GM19455 (cell line): ENCODE results near the gene NXPE4.
"Not testable (repeated sequence)": the region's sequence is repeated elsewhere in the genome, so short reads cannot be mapped to it uniquely, and the experiment has no call there.

Experiments
- ATAC-seq: cut with Tn5 transposase; IDR thresholded peaks from one replicate; pipeline ENCODE4 v1.9.1; 2021; ENCODE audit not compliant: unreplicated experiment

NXPE4 gene

DNA sequence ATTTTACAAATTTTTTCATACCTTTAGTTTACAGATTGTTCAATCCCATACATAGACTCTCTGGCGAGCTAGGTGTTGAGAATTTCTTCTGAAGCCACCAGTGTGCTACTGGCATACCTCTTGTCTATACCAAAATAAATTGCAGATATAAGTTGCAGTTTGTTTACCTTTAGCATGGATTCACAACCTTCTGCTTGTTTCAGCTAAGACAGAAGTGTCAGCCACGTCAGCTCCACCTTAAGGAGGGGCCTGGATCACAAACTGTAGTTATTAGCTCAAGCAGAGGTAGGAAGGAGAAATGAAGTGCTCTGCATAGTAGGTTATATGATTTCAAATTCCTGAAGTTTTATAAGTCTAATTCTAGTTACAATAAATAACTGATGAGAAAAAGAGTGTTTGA, at the start of gene NXPE4:
NXPE4 (minus strand) TSS at position 216 of the 400 bp plus-strand sequence. CDS start 1,027 bp downstream, outside the sequence.
- ATAC-seq = no peak

DNA sequence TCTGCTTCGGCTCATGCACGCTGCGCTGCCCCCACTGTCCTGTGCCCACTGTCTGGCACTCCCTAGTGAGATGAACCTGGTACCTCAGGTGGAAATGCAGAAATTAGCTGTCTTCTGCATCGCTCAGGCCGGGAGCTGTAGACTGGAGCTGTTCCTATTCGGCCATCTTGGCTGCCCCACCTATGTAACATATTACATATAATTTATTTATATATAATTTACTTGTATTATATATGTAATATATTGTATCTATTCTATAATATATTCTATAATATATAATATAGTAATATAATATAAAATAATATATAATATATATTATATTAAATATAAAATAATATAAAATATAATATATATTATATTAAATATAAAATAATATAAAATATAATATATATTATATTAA, 43.9 kb upstream of the NXPE4 start:
- not testable (repeated sequence) for ATAC-seq

DNA sequence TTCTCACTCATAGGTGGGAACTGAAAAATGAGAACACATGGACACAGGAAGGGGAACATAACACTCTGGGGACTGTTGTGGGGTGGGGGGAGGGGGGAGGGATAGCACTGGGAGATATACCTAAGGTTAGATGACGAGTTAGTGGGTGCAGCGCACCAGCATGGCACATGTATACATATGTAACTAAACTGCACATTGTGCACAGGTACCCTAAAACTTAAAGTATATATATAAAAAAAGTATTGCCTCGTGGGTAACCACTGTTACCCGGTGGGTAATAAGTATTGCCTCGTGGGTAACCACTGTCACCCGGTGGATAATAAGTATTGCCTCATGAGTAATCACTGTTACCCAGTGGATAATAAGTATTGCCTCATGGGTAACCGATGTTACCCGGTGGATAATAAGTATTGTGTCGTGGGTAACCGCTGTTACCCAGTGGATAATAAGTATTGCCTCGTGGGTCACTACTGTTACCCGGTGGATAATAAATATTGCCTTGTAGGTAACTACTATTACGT, 35.9 kb upstream of the NXPE4 start:
- ATAC-seq = not testable (repeated sequence)

DNA sequence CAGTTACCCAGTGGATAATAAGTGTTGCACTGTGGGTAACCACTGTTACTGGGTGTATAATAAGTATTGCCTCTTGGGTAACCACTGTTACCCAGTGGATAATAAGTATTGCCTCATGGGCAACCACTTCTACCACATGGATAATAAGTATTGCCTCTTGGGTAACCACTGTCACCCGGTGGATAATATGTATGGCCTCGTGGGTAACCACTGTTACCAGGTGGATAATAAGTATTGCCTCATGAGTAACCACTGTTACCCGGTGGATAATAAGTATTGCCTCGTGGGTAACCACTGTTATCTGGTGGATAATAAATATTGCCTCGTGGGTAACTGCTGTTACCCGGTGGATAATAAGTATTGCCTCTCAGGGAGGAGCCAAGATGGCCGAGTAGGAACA, 29.7 kb upstream of the NXPE4 start:
- no peak for ATAC-seq

DNA sequence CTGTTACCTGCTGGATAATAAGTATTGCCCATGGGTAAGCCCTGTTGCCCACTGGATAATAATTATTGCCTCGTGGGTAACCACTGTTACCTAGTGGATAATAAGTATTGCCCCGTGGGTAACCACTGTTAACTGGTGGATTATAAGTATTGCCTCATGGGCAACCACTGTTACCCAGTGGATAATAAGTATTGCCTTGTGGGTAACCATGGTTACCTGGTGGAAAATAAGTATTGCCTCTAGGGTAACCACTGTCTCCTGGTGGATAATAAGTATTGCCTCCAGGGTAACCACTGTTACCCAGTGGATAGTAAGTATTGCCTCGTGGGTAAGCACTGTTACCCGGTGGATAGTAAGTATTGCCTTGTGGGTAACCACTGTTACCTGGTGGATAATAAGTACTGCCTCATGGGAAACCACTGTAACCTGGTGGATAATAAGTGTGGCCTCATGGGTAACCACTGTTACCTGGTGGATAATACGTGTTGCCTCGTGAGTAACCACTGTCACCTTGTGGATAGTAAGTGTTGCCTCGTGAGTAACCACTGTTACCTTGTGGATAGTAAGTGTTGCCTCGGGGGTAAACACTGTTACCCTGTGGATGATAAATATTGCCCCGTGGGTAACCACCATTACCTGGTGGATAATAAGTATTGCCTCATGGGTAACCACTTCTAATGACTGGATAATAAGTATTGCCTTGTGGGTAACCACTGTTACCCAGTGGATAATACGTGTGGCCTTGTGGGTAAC, 29.0 kb upstream of the NXPE4 start:
- no peak for ATAC-seq

DNA sequence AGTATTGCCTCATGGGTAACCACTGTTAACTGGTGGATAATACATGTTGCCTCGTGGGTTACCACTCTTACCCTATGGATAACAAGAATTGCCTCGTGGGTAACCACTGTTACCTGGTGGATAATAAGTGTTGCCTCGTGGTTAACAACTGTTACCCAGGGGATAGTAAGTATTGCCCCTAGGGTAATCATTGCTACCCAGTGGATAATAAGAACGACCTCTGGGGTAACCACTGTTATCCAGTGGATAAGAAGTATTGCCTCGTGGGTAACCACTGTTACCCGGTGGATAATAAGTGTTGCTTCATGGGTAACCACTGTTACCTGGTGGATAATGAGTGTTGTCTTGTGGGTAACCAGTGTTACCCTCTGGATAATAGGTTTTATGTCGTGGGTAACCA, 28.1 kb upstream of the NXPE4 start:
- ATAC-seq = no peak

DNA sequence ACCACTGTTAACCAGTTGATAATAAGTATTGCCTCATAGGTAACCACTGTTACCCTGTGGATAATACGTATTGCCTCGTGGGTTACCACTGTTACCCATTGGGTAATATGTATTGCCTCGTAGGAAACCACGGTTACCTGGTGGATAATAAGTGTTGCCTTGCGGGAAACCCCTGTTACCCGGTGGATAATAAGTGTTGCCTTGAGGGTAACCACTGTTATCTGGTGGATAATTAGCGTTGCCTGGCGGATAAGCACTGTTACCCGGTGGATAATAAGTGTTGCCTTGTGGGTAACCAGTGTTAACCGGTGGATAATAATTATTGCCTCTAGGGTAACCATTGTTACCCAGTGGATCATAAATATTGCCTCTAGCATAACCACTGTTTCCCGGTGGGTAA, 27.3 kb upstream of the NXPE4 start:
- no peak for ATAC-seq

DNA sequence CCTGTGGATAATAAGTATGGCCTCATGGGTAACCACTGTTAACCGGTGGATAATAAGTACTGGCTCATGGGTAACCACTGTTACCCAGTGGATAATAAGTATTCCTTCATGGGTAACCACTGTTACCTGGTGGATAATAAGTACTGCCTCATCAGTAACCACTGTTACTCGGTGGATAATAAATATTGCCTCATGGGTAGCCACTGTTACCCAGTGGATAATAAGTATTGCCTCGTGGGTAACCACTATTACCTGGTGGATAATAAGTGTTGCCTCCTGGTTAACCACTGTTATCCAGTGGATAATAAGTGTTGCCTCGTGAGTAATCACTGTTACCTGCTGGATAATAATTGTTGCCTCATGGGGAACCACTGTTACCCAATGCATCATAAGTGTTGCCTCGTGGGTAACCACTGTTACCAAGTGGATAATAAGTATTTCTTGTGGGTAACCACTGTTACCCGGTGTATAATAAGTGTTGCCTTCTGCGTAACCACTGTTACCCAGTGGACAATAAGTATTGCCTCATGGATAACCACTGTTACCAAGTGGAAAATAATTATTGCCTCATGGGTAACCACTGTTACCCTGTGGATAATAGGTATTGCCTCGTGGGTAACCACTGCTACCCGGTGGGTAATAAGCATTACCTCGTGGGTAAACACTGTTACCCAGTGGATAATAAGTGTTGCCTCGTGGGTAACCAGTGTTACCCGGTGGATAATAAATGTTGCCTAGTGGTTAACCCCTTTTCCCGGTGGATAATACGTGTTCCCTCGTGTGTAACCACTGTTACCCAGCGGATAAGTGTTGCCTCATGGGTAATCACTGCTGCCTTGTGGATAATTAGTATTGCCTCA, 26.6 kb upstream of the NXPE4 start:
- ATAC-seq = no peak

DNA sequence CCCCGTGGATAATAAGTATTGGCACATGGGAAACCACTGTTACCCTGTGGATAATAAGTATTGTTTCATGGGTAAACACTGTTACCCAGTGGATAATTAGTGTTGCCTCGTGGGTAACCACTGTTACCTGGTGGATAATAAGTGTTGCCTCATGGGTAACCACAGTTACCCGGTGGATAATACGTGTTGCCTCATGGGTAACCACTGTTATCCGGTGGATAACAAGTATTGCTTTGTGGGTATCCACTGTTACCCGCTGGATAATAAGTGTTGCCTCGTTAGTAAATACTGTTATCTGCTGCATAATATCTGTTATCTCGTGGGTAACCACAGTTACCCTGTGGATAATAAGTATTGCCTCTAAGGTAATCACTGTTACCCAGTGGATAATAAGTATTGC, 25.5 kb upstream of the NXPE4 start:
- ATAC-seq = no peak

DNA sequence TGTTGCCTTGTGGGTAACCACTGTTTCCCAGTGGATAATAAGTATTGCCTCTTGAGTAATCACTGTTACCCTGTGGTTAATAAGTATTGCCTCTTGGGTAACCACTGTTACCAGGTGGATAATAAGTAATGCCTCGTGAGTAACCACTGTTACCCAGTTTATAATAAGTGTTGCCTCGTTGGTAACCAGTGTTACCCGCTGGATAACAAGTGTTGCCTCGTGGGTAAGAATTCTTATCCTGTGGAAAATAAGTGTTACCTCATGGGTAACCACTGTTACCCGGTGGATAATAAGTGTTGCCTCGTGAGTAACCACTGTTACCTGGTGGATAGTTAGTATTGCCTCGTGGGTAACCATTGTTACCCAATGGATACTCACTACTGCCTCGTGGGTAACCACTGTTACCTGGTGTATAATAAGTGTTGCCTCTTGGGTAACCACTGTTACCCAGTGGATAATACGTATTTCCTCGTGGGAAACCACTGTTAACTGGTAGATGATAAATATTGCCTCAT, 24.1 kb upstream of the NXPE4 start:
- ATAC-seq = no peak

DNA sequence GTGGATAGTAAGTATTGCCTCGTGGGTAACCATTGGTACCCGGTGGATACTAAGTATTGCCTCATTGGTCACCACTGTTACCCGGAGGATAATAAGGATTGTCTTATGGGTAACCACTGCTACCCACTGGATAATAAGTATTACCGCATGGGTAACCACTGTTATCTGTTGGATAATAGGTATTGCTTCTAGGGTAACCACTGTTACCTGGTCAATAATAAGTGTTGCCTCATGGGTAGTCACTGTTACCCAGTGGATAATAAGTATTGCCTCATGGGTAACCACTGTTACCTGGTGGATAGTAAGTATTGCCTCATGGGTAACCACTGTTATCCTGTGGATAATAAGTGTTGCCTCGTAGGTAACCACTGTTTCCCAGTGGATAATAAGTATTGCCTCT, 22.6 kb upstream of the NXPE4 start:
- no peak for ATAC-seq

DNA sequence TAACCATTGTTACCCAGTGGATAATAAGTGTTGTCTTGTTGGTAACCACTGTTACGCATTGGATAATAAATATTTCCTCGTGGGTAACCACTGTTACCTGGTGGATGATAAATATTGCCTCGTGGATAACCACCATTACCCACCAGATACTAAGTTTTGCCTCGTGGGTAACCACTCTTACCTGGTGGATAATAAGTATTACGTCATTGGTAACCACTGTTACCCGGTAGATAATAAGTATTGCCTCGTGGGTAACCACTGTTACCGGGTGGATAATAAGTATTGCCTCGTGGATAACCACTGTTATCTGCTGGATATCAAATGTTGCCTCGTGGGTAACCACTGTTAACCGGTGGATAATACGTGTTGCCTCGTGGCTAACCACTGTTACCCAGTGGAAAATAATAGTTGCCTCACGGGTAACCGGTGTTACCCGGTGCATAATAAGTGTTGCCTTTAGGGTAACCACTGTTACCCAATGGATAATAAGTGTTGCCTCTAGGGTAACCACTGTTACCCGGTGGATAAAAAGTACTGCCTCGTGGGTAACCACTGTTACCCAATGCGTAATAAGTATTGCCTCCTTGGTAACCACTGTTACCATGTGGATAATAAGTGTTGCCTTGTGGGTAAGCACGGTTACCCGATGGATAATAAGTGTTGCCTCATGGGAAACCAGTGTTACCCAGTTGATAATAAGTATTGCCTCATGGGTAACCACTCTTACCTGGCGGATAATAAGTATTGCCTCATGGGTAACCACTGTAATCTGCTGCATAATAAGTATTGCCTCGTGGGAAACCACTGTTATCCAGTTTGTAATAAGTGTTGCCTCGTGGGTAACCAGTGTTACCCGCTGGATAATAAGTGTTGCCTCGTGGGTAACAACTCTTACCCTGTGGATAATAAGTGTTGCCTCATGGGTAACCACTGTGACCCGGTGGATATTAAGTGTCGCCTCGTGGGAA, 21.9 kb upstream of the NXPE4 start:
- no peak for ATAC-seq

DNA sequence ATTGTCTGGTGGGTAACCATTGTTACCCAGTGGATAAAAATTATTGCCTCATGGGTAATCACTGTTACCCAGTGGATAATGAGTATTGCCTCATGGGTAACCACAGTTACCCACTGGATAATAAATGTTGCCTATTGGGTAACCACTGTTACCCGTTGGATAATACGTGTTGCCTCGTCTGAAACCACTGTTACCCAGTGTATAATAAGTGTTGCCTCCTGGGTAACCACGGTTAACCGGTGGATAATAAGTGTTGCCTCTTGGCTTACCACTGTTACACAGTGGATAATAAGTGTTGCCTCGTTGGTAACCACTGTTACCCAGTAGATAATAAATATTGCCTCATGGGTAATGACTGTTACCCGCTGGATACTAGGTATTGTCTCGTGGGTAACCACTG, 20.9 kb upstream of the NXPE4 start:
- no peak for ATAC-seq

DNA sequence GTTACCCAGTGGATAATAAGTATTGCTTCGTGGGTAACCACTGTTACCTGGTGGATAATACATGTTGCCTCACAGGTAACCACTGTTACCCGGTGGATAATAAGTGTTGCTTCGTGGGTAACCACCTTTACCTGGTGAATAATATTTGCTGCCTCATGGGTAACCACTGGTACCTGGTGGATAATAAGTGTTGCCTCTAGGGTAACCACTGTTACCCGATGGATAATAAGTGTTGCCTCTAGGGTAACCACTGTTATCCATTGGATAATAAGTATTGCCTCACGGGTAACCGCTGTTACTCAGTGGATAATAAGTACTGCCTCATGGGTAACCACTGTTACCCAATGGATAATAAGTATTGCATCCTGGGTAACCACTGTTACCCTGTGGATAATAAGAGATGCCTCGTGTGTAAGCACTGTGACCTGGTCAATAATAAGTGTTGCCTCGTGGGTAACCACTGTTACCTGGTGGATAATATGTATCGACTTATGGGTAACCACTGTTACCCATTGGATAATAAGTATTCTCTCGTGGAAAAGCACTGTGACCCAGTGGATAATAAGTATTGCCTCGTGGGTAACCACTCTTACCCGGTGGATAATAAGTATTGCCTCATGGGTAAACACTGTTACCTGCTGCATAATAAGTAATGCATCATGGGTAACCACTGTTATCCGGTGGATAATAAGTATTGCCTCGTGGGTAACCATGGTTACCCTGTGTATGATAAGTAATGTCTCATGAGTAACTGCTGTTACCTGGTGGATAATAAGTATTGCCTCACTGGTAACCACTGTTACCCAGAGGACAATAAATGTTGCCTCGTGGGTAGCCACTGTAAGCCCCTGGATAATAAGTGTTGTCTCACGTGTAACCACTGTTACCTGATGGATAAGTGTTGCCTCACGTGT, 20.1 kb upstream of the NXPE4 start:
- ATAC-seq = no peak

DNA sequence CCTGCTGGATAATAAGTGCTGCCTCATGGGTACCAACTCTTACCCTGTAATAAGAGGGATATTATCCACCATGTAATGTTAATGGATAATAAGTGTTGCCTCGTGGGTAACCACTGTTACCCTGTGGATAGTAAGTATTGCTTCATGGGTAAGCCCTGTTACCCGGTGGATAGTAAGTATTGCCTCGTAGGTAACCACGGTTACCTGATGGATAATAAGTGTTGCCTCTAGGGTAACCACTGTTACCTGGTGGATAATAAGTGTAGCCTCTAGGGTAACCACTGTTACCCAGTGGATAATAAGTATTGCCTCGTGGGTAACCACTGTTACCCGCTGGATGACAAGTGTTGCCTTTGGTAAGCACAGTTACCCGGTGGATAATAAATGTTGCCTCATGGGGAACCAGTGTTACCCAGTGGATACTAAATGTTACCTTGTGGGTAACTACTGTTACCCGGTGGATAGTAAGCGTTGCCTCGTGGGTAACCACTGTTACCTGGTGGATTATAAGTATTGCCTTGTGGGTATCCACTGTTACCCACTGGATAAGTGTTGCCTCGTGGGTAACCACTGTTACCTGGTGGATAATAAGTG, 18.6 kb upstream of the NXPE4 start:
- ATAC-seq = no peak

DNA sequence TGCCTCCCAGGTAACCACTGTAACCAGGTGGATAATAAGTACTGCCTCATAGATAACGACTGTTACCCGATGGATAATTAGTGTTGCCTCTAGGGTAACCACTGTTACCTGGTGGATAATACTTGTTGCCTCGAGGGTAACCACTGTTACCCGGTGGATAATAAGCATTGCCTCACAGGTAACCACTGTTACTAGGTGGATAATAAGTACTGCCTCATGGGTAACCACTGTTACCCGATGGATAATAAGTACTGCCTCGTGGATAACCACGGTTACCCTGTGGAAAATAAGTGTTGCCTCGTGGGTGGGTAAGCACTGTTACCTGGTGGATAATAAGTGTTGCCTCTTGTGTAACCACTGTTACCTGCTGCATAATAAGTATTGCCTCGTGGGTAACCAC, 17.5 kb upstream of the NXPE4 start:
- ATAC-seq = not testable (repeated sequence)

DNA sequence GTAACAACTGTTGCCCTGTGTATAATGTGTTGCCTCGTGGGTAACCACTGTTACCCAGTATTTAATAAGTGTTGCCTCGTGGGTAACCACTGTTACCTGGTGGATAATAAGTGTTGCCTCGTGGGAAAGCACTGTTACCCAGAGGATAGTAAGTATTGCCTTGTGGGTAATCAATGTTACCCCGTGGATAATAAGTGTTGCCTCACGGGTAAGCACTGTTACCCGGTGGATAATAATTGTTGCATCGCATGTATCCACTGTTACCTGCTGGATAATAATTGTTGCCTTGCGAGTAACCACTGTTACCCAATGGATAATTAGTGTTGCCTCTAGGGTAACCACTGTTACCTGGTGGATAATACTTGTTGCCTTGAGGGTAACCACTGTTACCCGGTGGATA, 17.1 kb upstream of the NXPE4 start:
- no peak for ATAC-seq

DNA sequence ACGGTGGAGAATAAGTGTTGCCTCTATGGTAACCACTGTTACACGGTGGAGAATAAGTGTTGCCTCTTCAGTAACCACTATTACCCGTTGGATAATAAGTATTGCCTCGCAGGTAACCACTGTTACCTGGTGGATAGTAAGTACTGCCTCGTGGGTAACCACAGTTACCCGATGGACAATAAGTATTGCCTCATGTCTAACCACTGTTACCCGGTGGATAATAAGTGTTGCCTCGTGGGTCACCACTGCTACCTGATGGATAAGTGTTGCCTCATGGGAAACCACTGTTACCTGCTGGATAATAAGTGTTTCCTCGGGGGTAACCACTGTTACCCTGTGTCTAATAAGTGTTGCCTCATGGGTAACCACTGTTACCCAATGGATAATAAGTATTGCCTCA, 16.6 kb upstream of the NXPE4 start:
- not testable (repeated sequence) for ATAC-seq
